Effector CD4-positive, alpha-beta T cell (primary cell): ENCODE results near the gene HDAC7.
"Not testable (repeated sequence)": the region's sequence is repeated elsewhere in the genome, so short reads cannot be mapped to it uniquely, and the experiment has no call there.

Source experiments
- DNase-seq: peaks from one replicate; pipeline ENCODE4 v3.0.0-alpha.2; 2020

Gene HDAC7

DNA sequence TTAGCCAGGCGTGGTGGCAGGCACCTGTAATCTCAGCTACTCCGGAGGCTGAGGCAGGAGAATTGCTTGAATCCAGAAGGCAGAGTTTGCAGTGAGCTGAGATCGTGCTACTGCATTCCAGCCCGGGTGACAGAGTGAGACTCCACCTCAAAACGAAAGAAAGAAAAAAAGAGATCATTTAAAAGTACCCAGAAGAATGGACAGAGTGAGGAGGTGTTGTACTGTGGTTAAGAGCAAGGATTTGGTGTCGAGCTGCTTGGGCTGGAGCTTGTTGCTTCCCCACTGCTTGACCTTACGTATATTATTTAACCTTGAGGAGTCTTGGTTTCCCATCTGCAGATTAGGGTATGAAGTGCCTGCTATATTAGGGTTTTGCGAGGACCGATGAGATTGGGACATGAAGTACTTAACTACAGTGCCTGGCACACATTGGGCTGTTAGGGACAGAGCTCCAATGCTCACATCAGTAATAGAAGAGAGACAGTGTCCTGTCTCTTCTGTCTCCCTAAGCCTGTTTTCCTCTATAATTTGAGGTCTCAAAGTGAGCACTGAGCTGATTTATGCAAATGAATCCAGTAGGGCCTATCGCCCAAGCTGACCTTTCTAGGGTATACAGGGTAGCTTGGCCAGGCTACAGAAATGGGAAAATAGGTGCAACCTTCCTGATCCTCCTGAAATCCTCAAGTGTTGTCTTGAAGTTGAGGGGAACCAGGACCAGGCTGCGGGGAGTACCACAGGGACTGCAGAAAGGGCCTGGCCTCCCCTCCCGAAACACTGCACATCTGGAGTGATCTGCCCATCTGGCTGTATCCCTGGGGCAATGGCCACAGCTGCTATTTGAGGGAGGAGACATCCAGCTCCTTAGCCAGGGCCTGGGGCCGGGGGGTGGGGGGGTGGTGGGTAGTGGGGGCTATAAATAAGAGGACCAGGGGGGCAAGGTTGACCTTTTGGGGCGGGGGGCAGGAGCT lies 8.6 kb upstream of the HDAC7 start:
- DNase-seq: no peak

DNA sequence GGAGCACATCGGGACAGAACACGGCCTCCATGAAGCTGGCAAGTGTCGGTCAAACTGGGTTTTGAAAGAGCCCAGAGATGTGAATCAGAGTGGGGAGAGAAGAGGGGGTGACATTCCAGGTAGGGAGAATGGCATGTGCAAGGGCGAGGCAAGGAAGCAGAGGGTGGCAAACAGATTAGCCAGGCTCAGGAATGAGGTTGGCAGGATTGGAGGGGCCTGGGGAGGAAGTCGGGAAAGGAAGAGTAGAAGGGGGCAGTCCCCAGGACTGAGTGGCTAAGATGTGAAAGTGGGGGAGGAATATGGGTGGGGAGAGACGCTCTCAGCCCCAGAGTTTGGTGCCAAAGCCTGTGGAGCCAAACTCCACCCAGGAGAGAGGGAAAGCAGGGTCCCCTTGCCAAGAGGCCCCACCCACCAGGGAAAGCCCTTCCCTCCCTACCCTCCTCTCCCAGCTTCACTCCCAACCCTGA lies 5.5 kb upstream of the HDAC7 start:
- DNase-seq: no peak

DNA sequence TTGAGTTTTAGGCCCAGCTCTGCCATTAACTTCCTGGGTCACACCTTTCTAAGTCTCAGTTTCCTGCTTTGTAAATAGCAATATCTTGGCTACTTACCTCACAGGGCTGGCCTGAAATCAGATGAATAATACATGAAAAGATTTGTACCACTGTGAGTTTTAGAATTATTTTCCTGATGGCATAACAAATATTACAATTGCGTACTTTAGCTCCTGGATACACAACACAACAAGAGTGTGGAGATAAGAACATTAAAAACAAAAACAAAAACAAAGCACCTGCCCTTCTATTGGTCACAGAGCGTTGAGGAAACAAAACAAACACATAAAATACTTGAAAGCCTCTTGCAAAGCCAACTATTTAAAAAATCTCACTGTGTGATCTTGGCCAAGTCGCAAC lies 4.9 kb upstream of the HDAC7 start:
- no peak for DNase-seq

DNA sequence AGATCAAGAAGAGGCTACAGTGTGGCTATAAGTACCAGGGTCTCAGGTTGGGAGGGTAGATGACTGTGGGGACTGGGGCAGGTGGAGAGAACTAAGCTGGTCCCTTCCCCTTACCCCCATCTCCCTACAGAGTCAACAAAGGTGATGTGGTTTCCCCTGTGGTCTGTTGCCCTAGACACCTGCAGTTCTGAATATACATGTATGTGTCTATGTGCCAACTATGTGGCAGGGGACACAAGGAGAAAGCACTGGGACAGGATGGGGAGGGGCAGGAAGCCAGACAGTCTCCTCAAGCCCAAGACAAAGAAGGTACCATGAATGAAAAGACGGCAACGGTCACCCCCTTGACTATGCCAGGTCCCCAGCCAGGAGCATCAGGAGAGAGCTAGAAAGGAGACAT lies 4.5 kb upstream of the HDAC7 start:
- peak; percentile 43 for DNase-seq

DNA sequence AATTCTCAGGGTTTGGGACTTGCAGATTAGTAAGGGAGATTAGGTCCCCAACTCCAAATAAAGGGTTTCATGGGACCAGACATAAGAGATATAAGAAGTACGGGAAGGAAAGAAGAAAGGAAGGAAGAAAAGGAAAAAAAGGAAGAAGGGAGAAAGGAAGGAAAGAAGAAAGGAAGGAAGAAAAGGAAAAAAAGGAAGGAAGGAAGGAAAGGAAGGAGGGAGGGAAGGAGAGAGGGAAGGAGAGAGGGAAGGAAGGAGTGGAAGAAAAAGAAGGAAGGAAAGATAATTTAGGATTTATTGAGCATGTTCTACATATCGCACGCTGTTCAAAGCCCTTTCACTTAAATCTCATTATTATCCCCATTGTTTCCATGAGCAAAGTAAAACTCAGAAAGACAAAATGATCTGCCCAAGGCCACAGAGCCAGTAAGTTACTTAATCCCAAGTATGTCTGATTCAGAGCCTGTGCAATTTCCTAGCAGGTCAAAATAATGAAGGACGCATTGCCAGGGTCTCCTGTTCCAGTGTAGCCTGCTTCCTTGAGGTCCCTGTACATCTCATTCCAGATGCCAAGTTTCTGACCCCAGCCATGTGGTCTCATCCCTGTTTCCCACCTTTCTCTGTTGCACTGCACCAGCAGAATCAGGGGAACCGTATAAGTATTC lies 3.9 kb upstream of the HDAC7 start:
- DNase-seq: no peak

DNA sequence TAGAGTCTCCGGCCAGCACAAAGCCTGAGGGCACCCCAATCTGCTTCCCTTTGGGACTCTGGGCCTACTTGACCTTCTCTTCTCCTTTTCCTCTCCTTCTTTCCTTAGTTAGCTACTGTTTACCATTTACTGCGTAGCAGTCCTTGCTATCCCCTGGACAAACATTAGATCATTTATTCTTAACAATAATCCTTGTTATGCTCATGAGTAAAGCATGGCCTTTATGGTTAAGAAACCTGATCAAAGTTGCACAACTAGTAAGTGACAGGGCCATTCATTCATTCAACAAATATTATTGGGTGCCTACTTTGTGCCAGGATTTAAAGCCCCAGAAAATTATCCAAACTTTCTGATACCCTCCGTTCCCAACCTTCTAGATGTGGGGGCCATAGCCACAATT lies 3.2 kb upstream of the HDAC7 start:
- no peak for DNase-seq

DNA sequence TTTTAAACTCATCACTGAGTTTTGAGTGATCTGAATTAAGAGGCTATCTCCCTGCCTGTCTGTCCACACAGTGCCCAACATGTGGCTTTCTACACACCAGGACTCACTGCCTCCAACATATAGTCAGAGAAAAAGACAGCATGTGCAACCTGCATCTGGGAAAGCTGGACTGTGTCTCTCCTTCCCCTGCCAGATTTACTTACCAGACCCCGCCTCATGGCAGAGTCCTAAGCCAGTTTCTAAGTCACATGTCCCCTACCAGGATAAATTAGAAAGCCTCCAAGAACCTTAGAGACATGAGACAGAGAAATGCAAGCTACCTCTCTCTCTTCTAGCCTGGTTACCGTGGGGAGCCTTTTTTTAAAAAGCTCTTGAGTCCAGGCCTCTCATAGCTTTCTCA lies 2.7 kb upstream of the HDAC7 start:
- no peak for DNase-seq

DNA sequence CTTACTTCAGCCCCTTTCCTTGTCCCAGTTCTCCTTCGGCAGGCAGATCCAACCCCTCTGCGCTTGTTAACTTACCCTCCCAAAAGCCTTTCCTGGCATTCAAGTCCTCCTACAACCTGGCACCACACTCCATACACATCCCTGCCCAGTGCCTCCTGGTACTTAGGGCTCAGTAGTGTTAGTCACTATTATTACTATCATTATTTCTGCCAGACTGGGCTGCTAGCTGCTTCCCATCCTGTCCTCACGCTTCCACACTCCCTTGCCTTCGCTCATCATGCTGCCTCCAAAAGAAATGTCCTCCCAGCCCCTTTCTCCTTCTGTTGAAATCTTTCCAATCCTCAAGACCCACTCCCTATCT lies 1.6 kb upstream of the HDAC7 start:
- no peak for DNase-seq

DNA sequence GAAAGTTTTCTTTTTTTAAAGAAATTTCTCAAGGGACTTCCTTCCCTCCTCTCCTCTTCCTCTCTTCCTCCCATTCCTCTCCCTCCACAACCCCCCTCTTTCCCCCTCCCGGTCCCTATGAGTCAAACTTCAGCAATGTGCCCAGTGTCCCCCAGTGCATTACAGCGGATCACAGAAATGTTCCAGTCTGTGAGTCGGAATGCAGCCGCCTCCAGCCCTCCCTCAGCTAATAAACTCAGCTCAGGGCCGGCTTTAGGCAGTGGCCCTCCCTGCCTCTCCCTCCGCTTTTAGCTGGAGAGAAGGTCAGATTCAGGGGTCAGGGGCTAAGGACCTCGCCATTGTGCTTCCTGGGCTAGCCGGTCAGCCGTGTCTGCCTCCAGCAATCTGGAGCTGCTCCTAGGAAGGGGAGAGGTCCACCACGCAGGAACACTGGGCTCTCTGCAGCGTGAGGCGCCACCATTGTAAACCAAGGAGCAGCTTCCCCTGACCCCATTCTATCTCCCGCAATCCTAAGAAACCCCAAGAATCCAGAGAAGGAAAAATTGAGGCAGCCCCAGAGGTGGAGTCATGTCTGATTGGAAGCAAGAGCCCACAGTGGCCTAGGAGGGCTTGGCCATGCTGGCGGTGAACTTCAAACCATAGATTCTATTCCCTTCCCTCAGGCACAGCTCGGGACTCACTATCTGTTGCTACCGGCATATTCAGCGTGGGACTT lies 1.1 kb upstream of the HDAC7 start:
- DNase-seq: no peak

DNA sequence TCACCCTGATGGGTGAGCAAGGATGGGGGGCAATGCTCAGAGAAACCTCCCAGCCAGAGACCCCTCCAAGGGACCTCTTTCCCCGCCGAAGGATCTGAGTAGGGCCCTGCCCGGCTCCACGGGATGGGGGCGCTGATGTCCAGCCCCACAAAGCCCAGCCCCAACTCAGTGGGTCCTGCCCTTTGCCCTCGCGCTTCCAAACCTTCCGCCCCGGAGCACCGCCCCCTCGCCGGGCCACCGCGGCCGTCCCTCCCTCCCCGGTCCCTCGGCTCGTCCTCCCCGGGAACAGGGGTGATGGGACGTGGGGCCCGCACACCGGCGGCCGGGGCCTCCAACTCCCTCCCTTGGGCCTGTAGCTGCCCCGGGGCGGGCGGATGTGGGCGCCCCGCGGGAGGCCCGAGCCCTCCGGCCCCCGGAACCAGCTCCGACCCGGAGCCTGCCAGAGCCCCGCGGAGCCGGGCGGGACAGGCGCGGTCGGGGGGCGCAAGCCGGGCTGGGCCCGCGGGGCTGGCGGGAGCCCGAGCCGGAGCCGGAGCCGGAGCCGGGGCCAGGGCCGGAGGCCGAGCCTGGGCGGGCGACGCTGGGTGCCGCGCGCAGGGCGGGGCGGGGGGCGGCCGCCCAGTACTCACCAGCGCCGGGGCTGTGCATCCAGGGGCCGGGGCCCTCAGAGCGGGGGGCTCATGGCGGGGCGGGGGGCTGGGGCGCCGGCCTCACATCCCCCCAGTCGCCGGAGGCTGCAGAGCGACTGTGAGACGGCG lies 386 bp downstream of the HDAC7 start:
- DNase-seq: no peak

DNA sequence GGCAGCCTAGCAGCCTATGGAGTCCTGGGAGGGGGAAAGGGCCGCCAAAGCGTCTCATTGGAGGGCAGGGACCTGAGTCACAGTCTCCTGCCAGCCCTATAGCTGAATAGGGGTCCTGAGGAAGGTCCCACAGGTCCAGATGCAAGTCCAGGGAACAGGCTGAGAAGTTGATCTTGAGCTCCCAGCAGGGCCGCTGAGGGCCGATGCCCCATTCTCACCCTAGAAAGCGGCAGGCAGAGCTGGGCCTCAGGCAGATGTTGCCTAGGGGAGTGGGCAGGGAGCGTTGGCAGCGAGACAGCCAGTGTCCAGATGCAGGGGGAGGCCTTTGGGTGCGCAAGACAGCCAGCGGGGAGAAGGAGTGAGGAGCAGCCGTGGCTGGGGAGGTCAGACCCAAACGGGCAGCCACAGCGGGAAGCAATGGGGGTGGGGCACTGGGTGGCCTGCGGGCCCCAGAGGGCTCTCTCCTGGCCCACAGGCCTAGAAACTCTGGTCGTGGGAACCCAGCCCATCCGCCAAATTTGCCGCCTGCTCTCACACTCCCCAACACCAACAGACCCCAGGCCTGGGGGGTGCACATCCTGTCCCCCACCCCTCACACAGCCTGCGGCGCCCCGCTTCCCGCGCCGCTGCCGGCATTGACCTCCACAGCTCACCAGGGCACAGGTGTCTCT lies 1.1 kb downstream of the HDAC7 start:
- no peak for DNase-seq

DNA sequence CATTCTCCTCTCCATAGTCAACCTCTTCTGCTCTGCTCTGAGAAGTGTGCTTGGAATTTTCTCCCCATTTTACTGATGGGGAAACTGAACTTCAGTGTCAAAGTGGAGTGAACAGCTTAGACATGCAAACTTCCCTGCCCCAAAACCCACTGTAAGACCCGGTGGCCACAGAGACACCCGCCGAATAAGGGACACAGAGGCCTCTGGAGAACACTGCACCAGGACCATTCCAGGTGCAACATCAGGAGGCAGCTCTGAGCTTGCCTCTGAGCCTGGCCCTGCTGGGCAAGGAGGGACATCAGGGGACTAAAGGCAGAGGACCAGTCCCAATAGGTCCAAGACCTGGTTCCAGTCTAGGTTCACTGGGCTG lies 1.7 kb downstream of the HDAC7 start:
- DNase-seq: no peak

DNA sequence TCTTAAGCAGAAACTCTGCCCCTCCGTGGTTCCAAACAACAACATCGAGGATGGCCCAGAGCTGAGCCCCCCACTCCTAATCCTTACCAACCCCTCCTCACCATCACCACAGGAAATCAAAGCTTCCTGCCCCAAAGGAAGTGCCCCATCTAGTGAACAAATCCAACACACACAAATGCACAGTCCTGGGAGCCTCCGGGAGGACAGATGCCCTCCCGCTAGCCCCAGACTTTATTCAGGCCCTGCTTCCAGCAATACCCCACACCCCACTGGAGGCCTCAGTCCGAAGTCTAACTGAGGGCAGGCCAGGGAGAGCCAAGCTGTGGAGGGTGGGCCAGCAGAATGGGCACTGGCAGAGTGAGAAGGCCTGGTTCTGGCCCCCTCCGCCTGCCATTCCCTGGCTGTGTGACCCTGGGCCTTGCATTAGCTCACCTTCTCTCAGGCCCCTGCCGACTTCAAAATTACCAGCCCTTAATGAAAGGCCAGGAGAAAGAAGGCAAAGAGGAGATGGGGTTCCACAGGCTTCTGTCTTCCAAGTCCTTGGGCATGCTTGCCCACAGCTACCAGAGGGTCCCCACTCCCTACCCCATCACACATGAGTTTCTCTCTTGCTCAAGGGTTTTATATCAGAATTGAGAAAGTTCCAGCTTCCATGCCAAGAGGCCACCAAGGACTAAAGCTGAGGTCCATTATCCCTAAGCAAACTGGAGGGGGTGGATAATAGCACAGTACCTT lies 2.3 kb downstream of the HDAC7 start:
- no peak for DNase-seq

DNA sequence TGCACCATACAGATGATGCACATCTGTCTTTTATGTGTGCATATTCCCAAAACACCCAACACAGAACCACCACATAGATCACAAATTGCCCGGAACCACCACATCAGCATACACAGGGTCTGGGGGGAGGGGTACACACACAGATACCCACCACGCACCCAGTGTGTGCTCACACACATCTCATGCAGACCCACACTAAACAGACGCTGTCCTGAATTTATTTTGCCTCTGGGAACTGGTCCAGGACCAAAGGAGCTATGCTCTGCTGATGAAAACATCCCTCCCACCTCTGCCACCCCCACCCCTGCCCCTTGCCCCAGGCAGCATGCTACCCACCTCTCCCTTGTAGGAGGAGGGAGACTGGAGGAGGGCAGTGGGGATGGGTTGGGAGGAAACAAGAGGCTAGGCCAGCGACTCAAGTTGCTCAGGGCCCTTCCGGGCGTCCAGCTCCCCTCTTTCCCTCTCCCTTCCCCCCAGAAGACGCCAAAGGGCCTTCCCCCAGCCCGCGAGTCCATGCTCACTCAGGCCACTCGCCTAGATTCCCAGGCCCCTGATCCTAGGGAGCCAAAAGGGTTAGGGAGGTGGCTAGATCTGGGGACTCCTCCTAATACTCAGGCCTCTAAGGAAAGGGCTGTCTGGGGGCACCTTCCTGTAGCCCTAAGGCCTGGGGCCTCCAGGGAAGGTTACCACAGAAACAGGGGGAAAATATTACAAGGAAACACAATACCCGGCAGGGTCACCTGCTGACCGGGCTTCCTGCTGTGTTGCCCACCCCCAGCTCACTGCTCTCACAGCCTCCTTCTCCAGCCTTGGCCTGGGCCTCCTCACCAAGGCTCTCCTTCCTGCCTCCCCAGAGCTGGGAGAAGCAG lies 3.1 kb downstream of the HDAC7 start:
- DNase-seq: no peak

DNA sequence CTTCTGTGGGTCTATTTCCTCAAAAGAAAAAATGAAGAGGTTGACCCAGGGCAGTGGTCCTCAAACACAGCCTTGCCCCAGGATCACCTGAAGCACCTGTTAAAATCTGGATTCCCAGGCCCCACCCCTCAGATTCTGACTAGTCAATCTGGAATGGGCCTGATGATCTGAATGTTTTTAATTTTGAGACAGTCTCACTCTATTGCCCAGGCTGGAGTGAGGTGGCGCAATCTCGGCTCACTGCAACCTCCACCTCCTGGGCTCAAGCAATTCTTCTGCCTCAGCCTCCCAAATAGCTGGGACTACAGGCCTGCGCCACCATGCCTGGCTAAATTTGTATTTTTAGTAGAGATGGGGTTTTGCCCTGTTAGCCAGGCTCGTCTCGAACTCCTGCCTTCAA lies 4.3 kb downstream of the HDAC7 start:
- not testable (repeated sequence) for DNase-seq

DNA sequence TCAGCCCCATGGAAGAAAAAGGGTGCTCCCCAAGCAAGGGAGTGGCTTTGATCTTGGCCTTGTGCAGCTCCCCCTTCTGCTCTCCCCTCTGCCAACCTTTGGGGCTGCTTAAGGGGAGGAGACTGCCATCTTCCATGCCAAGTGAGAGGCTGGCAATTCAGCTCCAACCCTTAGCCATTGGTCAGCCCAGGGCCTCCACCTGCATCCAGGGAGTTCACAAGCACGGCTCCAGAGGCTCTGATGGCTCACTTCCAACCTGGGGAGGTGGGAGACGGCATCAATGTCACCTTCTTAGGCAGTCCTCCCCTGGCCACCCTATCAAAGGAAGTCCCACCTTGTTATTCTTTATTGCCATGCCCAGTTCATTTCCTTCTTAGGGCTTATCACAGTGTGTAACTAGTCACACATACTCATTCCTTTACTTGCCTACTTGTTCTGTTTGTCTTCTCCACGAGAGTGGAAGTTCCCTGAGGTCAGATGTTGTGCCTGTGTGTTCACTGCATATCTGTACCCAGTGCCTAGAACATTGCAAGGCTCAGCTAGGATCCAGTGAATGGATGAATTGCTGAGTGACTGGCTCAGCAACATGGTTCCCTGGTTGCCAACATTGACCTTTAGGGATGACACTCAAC lies 5.0 kb downstream of the HDAC7 start:
- DNase-seq: no peak

DNA sequence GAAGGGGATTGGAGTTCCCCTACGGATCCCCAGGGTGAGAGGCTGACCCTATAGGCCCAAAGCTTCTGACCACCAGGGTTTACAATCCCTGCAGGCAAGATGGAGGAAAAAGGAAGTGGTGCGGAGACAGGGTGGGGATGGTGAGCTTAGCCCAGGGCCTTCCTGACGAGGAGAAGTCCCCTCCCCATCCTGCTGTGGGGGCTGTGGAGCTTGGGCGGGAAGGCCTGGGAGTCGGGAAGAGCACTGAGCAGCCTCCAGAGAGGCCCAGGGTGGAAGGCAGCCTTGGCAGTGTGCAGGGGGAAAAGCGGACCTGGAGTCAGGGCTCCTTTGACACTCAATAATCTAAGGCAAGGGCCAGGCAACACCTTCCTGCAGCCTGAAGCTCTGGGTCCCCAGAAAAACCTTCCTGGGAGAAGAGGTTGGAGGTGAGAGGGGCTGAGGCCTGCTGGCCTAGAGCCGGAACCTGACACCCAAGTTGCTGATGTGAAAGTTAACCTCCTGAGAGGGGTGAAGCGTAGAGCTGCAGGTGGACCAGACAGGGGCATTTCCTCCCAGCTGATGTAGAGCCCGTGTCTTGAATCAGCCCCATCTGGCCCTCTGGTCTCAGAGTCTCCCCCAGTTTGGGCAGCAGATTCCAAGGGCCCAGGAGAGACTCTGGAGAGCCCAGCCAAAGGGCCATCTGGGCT lies 6.0 kb downstream of the HDAC7 start:
- DNase-seq: no peak

DNA sequence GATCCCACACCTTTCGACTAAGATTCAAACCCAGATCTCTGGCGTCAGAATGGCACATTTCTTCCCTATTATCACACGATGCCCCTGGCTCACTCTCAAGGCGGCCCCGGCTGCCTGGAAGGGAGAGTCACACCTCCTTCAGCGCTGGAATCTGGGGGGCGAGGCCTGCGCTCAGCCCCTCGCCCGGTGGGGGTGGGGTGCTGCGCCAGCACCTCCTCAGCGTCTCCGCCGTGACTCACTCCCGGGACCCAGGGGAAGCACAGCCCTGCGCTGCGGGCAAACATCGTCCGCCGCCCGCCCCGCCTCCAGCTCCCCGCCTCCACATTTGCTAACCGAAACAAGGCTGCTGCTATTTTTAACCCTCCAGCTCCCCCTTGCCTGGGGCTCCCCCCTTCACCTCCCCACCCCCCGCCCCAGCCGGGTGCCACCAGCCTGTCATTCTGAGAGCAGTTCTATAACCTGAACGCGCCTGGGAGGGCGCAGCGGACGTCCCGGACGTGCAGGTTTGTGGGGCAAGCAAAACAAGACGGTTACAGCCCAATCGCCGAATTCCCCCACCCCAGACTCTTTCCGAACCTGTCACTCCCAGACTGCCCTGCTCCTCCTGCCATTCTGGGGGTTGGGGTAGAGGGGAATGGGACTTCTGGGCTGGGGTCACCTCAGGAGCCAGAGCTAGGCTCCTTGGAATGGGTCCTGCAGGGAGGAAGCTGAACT lies 6.7 kb downstream of the HDAC7 start:
- peak; percentile 86 for DNase-seq
